ENCODE results near the gene LAMA2.

DNA sequence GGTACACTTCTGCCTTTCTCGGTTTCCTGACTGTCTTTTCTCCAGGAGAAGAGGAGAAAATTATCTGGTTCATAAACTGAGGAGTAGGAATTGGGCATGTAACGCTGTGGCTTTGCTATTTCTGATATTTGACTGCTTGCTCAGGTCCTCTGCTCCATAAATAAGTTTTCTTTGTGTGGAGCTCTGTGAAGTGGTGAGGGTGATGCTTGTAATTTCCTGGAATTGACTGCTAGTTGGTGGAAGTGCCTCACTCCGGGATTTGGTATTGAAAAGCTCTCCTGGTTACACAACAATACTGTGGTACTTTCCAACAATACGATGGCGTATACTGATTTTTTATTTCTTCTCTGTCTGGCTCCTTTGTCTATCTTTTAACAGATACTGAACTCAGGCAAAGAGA lies 25.1 kb upstream of the LAMA2 start:
- TF ChIP-seq, protein P1, sequence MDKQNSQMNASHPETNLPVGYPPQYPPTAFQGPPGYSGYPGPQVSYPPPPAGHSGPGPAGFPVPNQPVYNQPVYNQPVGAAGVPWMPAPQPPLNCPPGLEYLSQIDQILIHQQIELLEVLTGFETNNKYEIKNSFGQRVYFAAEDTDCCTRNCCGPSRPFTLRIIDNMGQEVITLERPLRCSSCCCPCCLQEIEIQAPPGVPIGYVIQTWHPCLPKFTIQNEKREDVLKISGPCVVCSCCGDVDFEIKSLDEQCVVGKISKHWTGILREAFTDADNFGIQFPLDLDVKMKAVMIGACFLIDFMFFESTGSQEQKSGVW (CRISPR knock-in tag; IDR thresholded peaks at IDR 0.05; ENCODE audit: borderline replicate concordance) = no peak
- TF ChIP-seq, protein P2, sequence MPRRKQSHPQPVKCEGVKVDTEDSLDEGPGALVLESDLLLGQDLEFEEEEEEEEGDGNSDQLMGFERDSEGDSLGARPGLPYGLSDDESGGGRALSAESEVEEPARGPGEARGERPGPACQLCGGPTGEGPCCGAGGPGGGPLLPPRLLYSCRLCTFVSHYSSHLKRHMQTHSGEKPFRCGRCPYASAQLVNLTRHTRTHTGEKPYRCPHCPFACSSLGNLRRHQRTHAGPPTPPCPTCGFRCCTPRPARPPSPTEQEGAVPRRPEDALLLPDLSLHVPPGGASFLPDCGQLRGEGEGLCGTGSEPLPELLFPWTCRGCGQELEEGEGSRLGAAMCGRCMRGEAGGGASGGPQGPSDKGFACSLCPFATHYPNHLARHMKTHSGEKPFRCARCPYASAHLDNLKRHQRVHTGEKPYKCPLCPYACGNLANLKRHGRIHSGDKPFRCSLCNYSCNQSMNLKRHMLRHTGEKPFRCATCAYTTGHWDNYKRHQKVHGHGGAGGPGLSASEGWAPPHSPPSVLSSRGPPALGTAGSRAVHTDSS (CRISPR knock-in tag; conservative IDR thresholded peaks at IDR 0.05) = no peak
- TF ChIP-seq, protein P3, sequence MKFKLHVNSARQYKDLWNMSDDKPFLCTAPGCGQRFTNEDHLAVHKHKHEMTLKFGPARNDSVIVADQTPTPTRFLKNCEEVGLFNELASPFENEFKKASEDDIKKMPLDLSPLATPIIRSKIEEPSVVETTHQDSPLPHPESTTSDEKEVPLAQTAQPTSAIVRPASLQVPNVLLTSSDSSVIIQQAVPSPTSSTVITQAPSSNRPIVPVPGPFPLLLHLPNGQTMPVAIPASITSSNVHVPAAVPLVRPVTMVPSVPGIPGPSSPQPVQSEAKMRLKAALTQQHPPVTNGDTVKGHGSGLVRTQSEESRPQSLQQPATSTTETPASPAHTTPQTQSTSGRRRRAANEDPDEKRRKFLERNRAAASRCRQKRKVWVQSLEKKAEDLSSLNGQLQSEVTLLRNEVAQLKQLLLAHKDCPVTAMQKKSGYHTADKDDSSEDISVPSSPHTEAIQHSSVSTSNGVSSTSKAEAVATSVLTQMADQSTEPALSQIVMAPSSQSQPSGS (CRISPR knock-in tag; IDR thresholded peaks at IDR 0.05) = no peak
- TF ChIP-seq HDAC6 (IDR thresholded peaks at IDR 0.05; ENCODE audit: low read depth, low read length) (no peak), MXI1 (IDR thresholded peaks at IDR 0.05; ENCODE audit: borderline replicate concordance, low read depth, low read length) (no peak), MYC (CRISPR knock-in tag; IDR thresholded peaks at IDR 0.05; ENCODE audit: borderline replicate concordance) (no peak), U2AF1 (optimal IDR thresholded peaks at IDR 0.05; ENCODE audit: low read depth, low read length) (no peak), SAFB2 (CRISPR knock-in tag; IDR thresholded peaks at IDR 0.05; ENCODE audit: borderline replicate concordance, low read depth) (no peak), ZNF121 (CRISPR knock-in tag; IDR thresholded peaks at IDR 0.05) (no peak)

All from HepG2 (cell line).